ENCODE data around the gene ANAPC2.

Gene ANAPC2

DNA sequence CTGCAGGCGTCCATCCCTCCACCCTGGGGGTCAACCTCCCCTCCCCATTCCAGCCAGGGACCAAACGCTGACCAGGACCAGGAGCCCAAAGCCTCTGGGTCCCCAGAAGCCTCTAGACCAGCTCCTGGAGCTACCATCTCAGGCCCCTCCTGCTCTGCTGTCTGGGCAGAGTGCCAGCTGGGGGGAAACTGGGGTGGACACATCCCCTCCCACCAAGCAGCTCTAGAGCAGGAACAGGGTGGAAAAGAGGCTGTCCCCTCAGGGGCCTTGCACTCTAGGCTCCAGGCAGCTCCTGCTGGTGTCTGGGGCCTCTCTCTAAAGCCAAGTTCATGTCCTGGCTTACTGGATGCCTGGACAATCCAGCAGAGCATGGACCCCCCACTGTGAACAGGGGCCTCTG is 4.5 kb upstream of the ANAPC2 start:
- DNase-seq (ENCODE audit: low spot score) = no peak

DNA sequence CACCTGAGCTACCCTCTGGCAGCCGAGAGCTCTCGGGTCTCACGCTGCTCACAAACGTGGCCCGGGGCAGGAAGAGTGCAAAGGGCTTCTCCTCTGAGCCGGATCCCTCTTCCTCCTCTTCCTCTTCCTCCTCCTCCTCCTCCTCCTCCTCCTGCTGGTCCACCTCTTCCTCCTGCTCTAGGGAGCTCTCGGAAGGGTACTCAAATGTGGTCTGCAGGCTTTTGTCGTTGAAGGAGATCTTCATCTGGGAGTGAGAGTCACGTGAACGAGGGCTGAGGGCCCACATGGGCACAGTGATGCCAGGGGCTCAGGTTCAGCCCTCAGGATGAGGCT is 4.1 kb upstream of the ANAPC2 start:
- DNase-seq (ENCODE audit: low spot score) = no peak

DNA sequence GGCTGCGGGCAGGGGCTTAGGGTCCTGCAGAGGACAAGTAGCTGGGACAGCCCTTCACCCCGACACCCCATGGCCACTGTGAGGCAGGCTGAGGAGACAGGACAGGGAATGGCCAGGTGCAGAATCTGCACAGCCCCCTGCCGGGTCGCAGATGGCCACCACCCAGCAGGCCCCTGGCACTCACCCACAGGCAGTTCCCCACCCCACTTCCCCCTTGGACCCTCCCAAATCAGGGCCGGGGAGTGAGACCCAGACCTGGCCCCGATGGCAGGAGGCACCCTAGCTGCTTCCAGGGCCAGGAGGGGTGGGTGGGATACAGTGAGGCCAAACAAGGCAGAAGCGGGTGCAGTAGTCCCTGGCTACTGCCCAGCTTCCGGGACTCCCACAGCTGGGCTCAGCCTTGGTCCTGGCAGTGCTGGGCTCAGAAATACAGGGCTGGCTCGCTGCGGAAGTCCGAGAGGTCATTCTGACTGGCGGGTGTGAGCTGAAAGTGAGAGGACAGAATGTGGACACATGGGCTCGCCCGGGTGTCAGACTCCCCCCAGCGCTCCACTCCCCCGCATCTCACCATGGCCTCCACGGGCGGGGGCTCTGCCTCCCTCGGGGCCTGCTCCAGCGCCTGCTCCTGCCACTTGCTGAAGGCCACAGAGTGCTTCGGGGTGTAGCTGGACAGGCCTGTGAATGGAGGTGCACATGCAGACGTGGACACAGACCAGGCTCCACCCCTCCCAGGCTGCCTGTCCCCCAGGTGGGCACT is 3.5 kb upstream of the ANAPC2 start:
- DNase-seq (ENCODE audit: low spot score) = no peak

DNA sequence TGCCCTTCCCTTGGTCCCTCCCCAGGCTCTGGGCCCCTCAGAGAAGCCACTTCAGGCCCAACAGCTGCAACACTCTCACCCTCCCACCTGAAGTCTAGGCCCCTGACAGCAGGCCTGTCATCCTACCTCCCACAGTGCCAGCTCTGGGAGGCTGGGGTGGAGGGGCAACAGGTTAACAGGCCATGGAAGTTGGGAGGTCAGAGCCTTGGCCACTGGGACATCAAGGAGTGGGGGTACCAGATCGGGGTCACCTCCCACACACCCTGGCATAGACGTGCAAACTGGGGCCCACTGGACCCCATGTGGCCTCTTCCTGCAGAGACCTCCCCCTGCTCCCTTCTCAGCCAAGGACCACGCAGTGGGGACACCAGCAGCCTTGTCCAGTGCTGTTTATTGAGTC is 2.9 kb upstream of the ANAPC2 start:
- no peak for DNase-seq (ENCODE audit: low spot score)

DNA sequence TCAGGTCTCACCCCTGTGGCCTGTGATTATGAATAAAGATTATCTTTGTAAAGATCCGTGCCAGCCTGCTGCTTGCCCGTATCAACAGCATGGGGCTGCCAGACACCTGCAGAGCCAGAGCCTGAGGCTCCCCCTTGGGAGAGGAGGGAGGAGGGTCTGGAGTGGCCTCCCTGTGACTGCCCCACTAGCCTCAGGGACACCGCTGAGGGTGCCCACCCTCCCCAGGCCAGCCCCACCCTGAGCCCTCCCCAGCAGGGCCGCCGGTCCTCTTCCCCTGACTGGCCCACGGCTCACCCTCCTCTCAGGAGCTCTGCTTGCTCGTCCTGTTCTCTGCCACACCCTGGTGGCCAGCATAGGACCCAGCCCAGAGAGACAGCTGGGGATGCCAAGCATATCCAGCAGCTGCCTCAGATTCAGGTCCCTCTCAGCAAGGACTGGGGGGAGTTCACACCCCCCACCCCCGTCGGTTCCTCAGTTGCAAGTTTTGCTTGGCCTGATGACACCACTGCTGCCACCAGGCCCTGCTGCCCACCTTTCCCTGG is 2.0 kb upstream of the ANAPC2 start:
- DNase-seq (ENCODE audit: low spot score) = no peak

- no peak for DNase-seq (ENCODE audit: low spot score)
Measured at GRCh38 chr9:137189297-137190295, 1.2 kb upstream of the ANAPC2 start.

GRCh38 chr9:137188086-137188489 is 272 bp downstream of the ANAPC2 start:
- DNase-seq (ENCODE audit: low spot score) = no peak

DNA sequence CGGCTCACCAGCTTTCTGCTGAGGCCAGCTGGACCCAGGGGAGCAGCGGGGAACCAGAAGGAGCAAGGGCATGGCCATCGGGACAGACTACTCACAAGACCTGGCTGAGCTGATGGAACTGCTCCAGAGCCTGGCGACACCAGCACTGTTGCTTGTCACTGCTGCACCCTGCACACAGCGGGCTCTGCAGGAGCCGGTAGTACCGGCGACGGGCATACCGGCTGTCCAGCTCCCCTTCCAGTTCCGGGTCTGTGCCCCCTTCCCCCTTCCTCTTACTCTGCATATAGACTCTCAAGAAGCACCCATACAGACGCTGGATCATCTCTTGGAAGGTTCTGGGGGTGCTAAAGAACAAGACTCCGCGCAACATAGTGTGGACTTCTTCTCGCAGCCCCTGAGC is 974 bp downstream of the ANAPC2 start:
- DNase-seq (ENCODE audit: low spot score) = no peak

DNA sequence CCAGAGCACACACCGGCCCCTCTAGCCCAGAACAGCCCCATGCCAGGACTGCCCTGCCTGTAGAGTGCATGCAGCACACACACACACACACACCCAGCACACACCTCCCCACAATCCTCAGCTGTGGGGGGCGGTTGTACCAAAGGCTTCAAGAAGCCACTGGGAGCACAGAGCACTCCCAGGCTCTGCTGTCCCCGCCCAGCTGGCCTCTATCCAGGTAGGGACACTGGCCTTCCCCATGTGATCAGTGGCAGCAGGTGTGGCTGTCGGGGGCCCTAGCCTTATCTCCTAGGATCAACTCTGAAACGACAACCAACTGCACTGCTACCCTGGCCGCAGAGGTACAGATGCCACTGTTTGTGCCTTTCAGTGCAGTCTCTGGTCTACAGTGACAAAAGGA is 2.0 kb downstream of the ANAPC2 start:
- no peak for DNase-seq (ENCODE audit: low spot score)

DNA sequence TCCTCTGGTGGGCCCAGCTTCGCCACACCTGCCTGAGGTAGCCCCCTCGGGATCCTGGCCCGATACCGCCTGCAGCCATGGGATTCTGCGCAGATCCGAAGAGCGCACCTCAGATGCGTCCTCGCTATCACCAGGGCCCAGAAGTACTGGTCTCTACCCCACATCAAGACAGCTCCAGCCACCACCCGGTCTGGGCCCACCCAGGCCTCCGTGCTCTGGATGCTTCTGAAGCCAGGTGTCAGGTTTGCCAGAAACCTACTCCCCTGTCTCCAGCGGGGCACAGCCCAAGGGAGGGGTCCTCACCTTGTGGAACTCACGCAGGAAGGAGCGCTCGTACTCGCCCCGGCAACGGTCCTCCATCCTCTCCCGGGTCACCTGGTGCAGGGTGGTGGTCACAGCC is 2.4 kb downstream of the ANAPC2 start:
- no peak for DNase-seq (ENCODE audit: low spot score)

- DNase-seq (ENCODE audit: low spot score) = no peak
Measured at GRCh38 chr9:137184881-137185660, 3.3 kb downstream of the ANAPC2 start.

- DNase-seq (ENCODE audit: low spot score) = no peak
Measured at GRCh38 chr9:137183980-137184595, 4.3 kb downstream of the ANAPC2 start.

GRCh38 chr9:137182836-137183235 is 5.5 kb downstream of the ANAPC2 start:
- no peak for DNase-seq (ENCODE audit: low spot score)

DNA sequence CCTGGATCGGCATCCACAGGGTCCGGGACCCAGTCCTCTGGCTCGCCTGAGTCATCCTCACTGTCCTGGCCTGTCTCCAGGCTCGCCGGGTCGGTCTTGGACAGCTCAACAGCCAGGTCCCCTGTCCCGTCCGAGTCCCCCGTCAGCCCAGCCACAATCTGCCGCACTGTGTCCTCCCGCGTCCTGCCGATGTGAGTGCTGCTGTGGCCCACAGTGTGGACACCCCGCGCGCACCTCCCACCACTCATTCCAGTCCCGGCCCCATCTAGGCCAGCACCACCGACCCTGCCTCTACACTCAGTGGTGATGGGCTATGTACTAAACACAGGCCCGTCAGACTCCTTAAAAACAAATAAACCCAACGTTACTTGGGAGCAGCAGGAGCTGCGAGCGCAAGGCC is 6.7 kb downstream of the ANAPC2 start:
- no peak for DNase-seq (ENCODE audit: low spot score)

DNA sequence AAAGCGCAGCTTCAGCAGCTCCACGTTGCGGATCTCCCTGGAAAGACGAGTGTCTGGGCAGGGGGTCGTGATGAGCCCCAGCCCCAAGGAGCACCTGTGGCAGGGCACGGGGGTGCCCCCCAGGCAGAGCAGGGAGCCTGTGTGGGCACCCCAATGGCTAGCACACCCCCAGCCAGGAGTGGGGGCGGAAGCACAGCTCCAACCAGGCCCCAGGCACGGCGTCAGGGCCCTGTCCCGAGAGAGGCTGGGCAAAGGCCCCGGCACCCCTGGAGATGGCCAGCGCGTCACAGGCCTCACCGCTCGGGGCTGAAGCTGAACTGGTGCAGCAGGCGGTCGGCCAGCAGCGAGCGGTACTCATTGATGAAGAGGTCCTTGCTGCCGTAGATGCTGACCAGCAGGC is 7.9 kb downstream of the ANAPC2 start:
- no peak for DNase-seq (ENCODE audit: low spot score)

- DNase-seq (ENCODE audit: low spot score) = no peak
Measured at GRCh38 chr9:137179761-137180160, 8.6 kb downstream of the ANAPC2 start.

DNA sequence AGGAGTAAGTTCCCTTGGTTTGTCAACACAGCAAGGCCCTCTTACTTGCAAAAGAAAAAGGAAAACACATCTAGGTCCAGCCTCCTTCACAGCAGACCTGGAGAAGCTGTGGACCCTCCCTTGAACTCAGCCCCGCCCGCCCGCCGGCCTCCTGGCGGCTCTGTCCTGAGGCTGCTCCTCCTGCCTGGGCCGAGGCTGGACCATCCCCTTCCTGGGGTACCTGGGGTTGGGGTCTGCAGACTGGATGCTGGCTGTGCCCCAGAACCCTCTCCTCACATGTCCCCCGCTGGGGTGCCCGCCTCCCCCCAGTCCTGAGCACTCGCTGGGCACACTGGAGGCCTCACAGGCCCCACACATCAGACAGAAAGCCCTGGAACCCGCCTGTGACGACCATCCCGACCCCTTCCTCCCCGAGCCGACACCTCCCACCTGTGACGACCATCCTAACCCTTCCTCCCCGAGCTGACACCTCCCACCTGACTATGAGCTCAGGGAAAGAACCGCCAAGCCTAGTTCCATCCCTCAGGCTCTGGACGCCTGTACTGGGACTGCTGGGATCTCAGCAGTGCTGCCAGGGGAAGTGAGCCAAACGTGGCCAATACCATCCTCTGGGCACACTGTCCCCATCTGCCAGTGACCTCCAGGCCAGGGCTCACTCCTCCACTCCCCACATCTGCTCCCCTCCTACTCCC is 9.3 kb downstream of the ANAPC2 start:
- DNase-seq (ENCODE audit: low spot score) = no peak

GRCh38 chr9:137178201-137178938 is 10.0 kb downstream of the ANAPC2 start:
- DNase-seq (ENCODE audit: low spot score) = no peak

DNA sequence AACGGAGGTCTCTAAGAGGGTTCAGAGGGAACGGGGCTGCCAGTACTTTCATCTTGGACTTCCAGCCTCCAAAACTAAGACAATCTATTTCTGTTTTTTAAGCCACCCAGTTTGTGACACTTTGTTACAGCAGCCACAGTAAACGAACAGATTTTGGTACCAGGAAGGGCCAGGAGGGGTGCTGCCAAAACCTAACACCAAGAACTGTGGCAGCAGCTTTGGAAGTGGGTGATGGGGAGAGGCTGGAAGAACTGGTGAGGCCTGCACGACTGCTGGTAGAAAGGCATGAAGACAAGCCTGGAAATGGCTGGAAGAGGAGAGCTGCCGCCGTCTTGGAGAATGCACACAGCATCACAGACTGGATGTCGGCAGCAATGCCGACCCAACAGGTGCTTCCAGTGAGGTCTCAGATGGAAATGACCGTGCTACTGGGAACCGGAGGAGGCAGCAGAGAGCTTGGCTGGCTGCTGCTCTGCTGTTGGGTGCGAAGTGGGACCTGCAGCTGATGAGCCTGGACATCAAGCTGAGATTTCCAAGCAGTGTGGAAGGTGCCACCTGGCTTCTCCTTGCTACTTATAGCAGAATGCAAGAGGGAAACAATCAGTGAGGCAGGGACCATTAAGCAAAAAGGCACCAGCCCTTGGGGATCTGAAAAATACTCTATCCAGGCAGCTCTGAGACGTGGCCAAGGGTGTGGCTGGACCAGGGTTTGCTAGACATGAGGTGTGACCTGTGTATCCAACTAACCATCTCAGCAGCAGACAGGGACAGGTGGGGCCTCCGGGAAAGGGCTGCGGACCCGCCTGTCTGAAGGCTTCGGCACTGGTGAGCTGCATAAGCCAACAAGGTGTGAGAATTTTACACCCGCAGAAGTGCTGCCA is 11.8 kb downstream of the ANAPC2 start:
- DNase-seq (ENCODE audit: low spot score) = peak; percentile 25

Measured in CD4-positive, alpha-beta T cell treated with Interleukin-15 for 4 hours (primary cell).